HuH-7 (cell line): ENCODE results near the gene CD151.
A peak's percentile ranks its signal among the peaks of the same experiment; 100 is the strongest.

Experiments
- DNase-seq: peaks from one replicate; pipeline ENCODE4 v3.0.0; 2011; ENCODE audit warnings: low spot score

Gene CD151

GRCh38 chr11:797296-798092, 35.3 kb upstream of the CD151 start:
- peak; percentile 84 for DNase-seq

- peak; percentile 95 for DNase-seq
Measured at GRCh38 chr11:798093-798713, 34.5 kb upstream of the CD151 start, which contains the start of gene SLC25A22. TSS of gene SLC25A22 (minus strand) at chr11:798281. CDS start at chr11:795006, 3,275 bp downstream.

- no peak for DNase-seq
Measured at GRCh38 chr11:799641-800316, 33.0 kb upstream of the CD151 start.

- no peak for DNase-seq
Measured at GRCh38 chr11:800473-800872, 32.3 kb upstream of the CD151 start.

GRCh38 chr11:801097-801780, 31.5 kb upstream of the CD151 start:
- DNase-seq = no peak

GRCh38 chr11:802018-802617, 30.6 kb upstream of the CD151 start:
- no peak for DNase-seq

GRCh38 chr11:802693-803466, 29.9 kb upstream of the CD151 start:
- DNase-seq = no peak

GRCh38 chr11:803467-803742, 29.3 kb upstream of the CD151 start:
- no peak for DNase-seq

- DNase-seq = no peak
Measured at GRCh38 chr11:803770-804598, 28.8 kb upstream of the CD151 start.

GRCh38 chr11:804599-804964, 28.2 kb upstream of the CD151 start:
- DNase-seq = no peak

GRCh38 chr11:808427-809286, 24.1 kb upstream of the CD151 start:
- peak; percentile 73 for DNase-seq

GRCh38 chr11:809287-810039, 23.3 kb upstream of the CD151 start, which contains the start of gene RPLP2:
TSS of gene RPLP2 (plus strand) at chr11:809967. CDS start at chr11:810235, 268 bp downstream.
- peak; percentile 96 for DNase-seq

- DNase-seq = no peak
Measured at GRCh38 chr11:810040-810567, 22.6 kb upstream of the CD151 start.

- DNase-seq = no peak
Measured at GRCh38 chr11:811446-812245, 21.1 kb upstream of the CD151 start.

- DNase-seq = no peak
Measured at GRCh38 chr11:812390-812789, 20.4 kb upstream of the CD151 start.

GRCh38 chr11:813072-813455, 19.7 kb upstream of the CD151 start:
- DNase-seq = no peak

GRCh38 chr11:813456-814096, 19.2 kb upstream of the CD151 start:
- DNase-seq = no peak
